ENCODE data around the gene NEDD4L. TPM values are rescaled to one million over a fixed set of nuclear protein-coding genes. Genes with fewer than 3 reads are reported as not detected.
"Not testable (repeated sequence)": the region's sequence is repeated elsewhere in the genome, so short reads cannot be mapped to it uniquely, and the experiment has no call there.

NEDD4L gene
- total RNA-seq, 1 experiment from 2014 or later: 39.1 TPM

- in situ Hi-C loops (cut with HindIII; ENCODE audit: low pct_unique_long_range_greater_than_20kb, low sequenced_read_pairs): no loop called here
- DNase-seq (ENCODE audit: low read depth): no peak
Observed at GRCh38 chr18:58047556-58047882, 3.5 kb downstream of the NEDD4L start.

- DNase-seq (ENCODE audit: low read depth): no peak
- in situ Hi-C loops (cut with HindIII; ENCODE audit: low pct_unique_long_range_greater_than_20kb, low sequenced_read_pairs): no loop called here
Observed at GRCh38 chr18:58048081-58048642, 4.1 kb downstream of the NEDD4L start.

GRCh38 chr18:58049000-58049688 is 5.1 kb downstream of the NEDD4L start:
- in situ Hi-C loops (cut with HindIII; ENCODE audit: low pct_unique_long_range_greater_than_20kb, low sequenced_read_pairs): no loop called here

GRCh38 chr18:58050963-58051362 is 6.9 kb downstream of the NEDD4L start:
- in situ Hi-C loops (cut with HindIII; ENCODE audit: low pct_unique_long_range_greater_than_20kb, low sequenced_read_pairs): not testable (repeated sequence)

More at GRCh38 chr18:58049000-58049688, 5.1 kb downstream of the NEDD4L start:
- no peak for DNase-seq (ENCODE audit: low read depth)

GRCh38 chr18:58051765-58052460 is 7.9 kb downstream of the NEDD4L start:
- peak; percentile 21 for DNase-seq (ENCODE audit: low read depth)
- in situ Hi-C loops (cut with HindIII; ENCODE audit: low pct_unique_long_range_greater_than_20kb, low sequenced_read_pairs): no loop called here

More at GRCh38 chr18:58050963-58051362, 6.9 kb downstream of the NEDD4L start:
- not testable (repeated sequence) for DNase-seq (ENCODE audit: low read depth)

GRCh38 chr18:58052960-58053359 is 8.9 kb downstream of the NEDD4L start:
- no peak for DNase-seq (ENCODE audit: low read depth)
- in situ Hi-C loops (cut with HindIII; ENCODE audit: low pct_unique_long_range_greater_than_20kb, low sequenced_read_pairs): no loop called here

GRCh38 chr18:58054041-58054781 is 10.2 kb downstream of the NEDD4L start:
- DNase-seq (ENCODE audit: low read depth): no peak

GRCh38 chr18:58055890-58056558 is 12.0 kb downstream of the NEDD4L start:
- in situ Hi-C loops (cut with HindIII; ENCODE audit: low pct_unique_long_range_greater_than_20kb, low sequenced_read_pairs): no loop called here
- DNase-seq (ENCODE audit: low read depth): no peak

More at GRCh38 chr18:58054041-58054781, 10.2 kb downstream of the NEDD4L start:
- in situ Hi-C loops (cut with HindIII; ENCODE audit: low pct_unique_long_range_greater_than_20kb, low sequenced_read_pairs): no loop called here

- in situ Hi-C loops (cut with HindIII; ENCODE audit: low pct_unique_long_range_greater_than_20kb, low sequenced_read_pairs): no loop called here
- DNase-seq (ENCODE audit: low read depth): no peak
Observed at GRCh38 chr18:58056852-58057251, 12.8 kb downstream of the NEDD4L start.

GRCh38 chr18:58057291-58057965 is 13.4 kb downstream of the NEDD4L start:
- in situ Hi-C loops (cut with HindIII; ENCODE audit: low pct_unique_long_range_greater_than_20kb, low sequenced_read_pairs): no loop called here

GRCh38 chr18:58058720-58059119 is 14.7 kb downstream of the NEDD4L start:
- DNase-seq (ENCODE audit: low read depth): peak; percentile 42
- in situ Hi-C loops (cut with HindIII; ENCODE audit: low pct_unique_long_range_greater_than_20kb, low sequenced_read_pairs): no loop called here

More at GRCh38 chr18:58057291-58057965, 13.4 kb downstream of the NEDD4L start:
- DNase-seq (ENCODE audit: low read depth): no peak

- in situ Hi-C loops (cut with HindIII; ENCODE audit: low pct_unique_long_range_greater_than_20kb, low sequenced_read_pairs): no loop called here
- no peak for DNase-seq (ENCODE audit: low read depth)
Observed at GRCh38 chr18:58060254-58060653, 16.2 kb downstream of the NEDD4L start.

- no peak for DNase-seq (ENCODE audit: low read depth)
- in situ Hi-C loops (cut with HindIII; ENCODE audit: low pct_unique_long_range_greater_than_20kb, low sequenced_read_pairs): no loop called here
Observed at GRCh38 chr18:58061349-58061748, 17.3 kb downstream of the NEDD4L start.

GRCh38 chr18:58064406-58064998 is 20.5 kb downstream of the NEDD4L start:
- DNase-seq (ENCODE audit: low read depth): no peak
- in situ Hi-C loops (cut with HindIII; ENCODE audit: low pct_unique_long_range_greater_than_20kb, low sequenced_read_pairs): no loop called here

GRCh38 chr18:58065956-58066355 is 21.9 kb downstream of the NEDD4L start:
- DNase-seq (ENCODE audit: low read depth): no peak
- in situ Hi-C loops (cut with HindIII; ENCODE audit: low pct_unique_long_range_greater_than_20kb, low sequenced_read_pairs): no loop called here

GRCh38 chr18:58067601-58068000 is 23.6 kb downstream of the NEDD4L start:
- DNase-seq (ENCODE audit: low read depth): no peak
- in situ Hi-C loops (cut with HindIII; ENCODE audit: low pct_unique_long_range_greater_than_20kb, low sequenced_read_pairs): no loop called here

- DNase-seq (ENCODE audit: low read depth): no peak
- in situ Hi-C loops (cut with HindIII; ENCODE audit: low pct_unique_long_range_greater_than_20kb, low sequenced_read_pairs): no loop called here
Observed at GRCh38 chr18:58069099-58069498, 25.1 kb downstream of the NEDD4L start.

Data from Caki2 (cell line).